Liver (tissue), 9 donors: ENCODE data around the gene UNC45B. TPM values are rescaled to one million over a fixed set of nuclear protein-coding genes. Genes with fewer than 3 reads are reported as not detected.

Experiments used
- DNase-seq: peaks from one replicate; pipeline ENCODE4 v3.0.0-alpha.2; 2017; ENCODE audit warnings: low spot score
- H3K27ac ChIP-seq, 2 donors: one replicate each; pipeline ENCODE4 v1.7.0; 2013; ENCODE audit warnings: inconsistent platforms in 2 of 2, low read length in 2 of 2, control low read depth in 1 of 2, low read depth in 1 of 2, mild to moderate bottlenecking in 1 of 2
- H3K27me3 ChIP-seq, 4 donors: one replicate each; pipeline versions ENCODE4 v1.6.1 to v1.7.0; 2013; ENCODE audit warnings: low read length in 3 of 4, inconsistent platforms in 1 of 4, mild to moderate bottlenecking in 1 of 4, moderate library complexity in 1 of 4; ENCODE audit not compliant: control insufficient read depth in 4 of 4, insufficient read depth in 4 of 4
- H3K36me3 ChIP-seq, 4 donors: one replicate each; pipeline versions ENCODE4 v1.6.1 to v1.7.0; 2013; ENCODE audit warnings: low read length in 3 of 4, mild to moderate bottlenecking in 3 of 4, low read depth in 1 of 4, moderate library complexity in 1 of 4; ENCODE audit not compliant: control insufficient read depth in 4 of 4, insufficient read depth in 3 of 4
- H3K4me1 ChIP-seq, 4 donors: one replicate each; pipeline versions ENCODE4 v1.6.1 to v1.7.0; 2013; ENCODE audit warnings: low read length in 3 of 4, mild to moderate bottlenecking in 3 of 4, moderate library complexity in 1 of 4; ENCODE audit not compliant: control insufficient read depth in 4 of 4, insufficient read depth in 4 of 4
- H3K4me3 ChIP-seq, 3 donors: one replicate each; pipeline versions ENCODE4 v1.6.1 to v1.7.0; 2013; ENCODE audit warnings: low read length in 3 of 3, control low read depth in 1 of 3, low read depth in 1 of 3, mild to moderate bottlenecking in 1 of 3
- H3K9ac ChIP-seq, 2 donors: one replicate each; pipeline ENCODE4 v1.7.0; 2013; ENCODE audit warnings: low read length in 2 of 2, mild to moderate bottlenecking in 2 of 2, moderate library complexity in 2 of 2, control low read depth in 1 of 2, low read depth in 1 of 2
- H3K9me3 ChIP-seq, 4 donors: one replicate each; pipeline versions ENCODE4 v1.6.1 to v1.7.0; 2013; ENCODE audit warnings: low read length in 3 of 4; ENCODE audit not compliant: control insufficient read depth in 4 of 4
- ATF3 ChIP-seq: IDR thresholded peaks from 2 replicates; pipeline ENCODE4 v1.6.1; 2016; ENCODE audit warnings: antibody characterized with exemption
- EGR1 ChIP-seq, 2 donors: IDR thresholded peaks; 2 replicates each; pipeline ENCODE4 v1.6.1; 2016 to 2018; ENCODE audit warnings: antibody characterized with exemption in 2 of 2, low read depth in 2 of 2
- FOXA1 ChIP-seq: IDR thresholded peaks from 2 replicates; pipeline ENCODE4 v1.6.1; 2016; ENCODE audit warnings: antibody characterized with exemption
- FOXA2 ChIP-seq: IDR thresholded peaks from 2 replicates; pipeline ENCODE4 v1.6.1; 2016; ENCODE audit warnings: antibody characterized with exemption
- GABPA ChIP-seq, 2 donors: IDR thresholded peaks in 1 of 2; conservative IDR thresholded peaks in 1 of 2; 2 replicates each; pipeline ENCODE4 v1.6.1; 2016; ENCODE audit warnings: antibody characterized with exemption in 2 of 2, mild to moderate bottlenecking in 1 of 2, moderate library complexity in 1 of 2
- HNF4A ChIP-seq, 2 donors: conservative IDR thresholded peaks; 2 replicates each; pipeline ENCODE4 v1.6.1; 2016; ENCODE audit warnings: antibody characterized with exemption in 2 of 2, mild to moderate bottlenecking in 2 of 2
- HNF4G ChIP-seq: IDR thresholded peaks from 2 replicates; pipeline ENCODE4 v1.6.1; 2016; ENCODE audit warnings: antibody characterized with exemption
- JUND ChIP-seq, 2 donors: IDR thresholded peaks; 2 replicates each; pipeline ENCODE4 v1.6.1; 2016; ENCODE audit warnings: antibody characterized with exemption in 2 of 2
- NR2F2 ChIP-seq: IDR thresholded peaks from 2 replicates; pipeline ENCODE4 v1.6.1; 2016; ENCODE audit warnings: antibody characterized with exemption
- RAD21 ChIP-seq, 2 donors: IDR thresholded peaks; 2 replicates each; pipeline ENCODE4 v1.6.1; 2016; ENCODE audit warnings: antibody characterized with exemption in 2 of 2, mild to moderate bottlenecking in 2 of 2
- REST ChIP-seq: IDR thresholded peaks from 2 replicates; pipeline ENCODE4 v1.6.1; 2016; ENCODE audit warnings: antibody characterized with exemption, mild to moderate bottlenecking
- RXRA ChIP-seq, 2 donors: IDR thresholded peaks; 2 replicates each; pipeline ENCODE4 v1.6.1; 2017 to 2018; ENCODE audit warnings: antibody characterized with exemption in 2 of 2, mild to moderate bottlenecking in 1 of 2
- SP1 ChIP-seq: IDR thresholded peaks from 2 replicates; pipeline ENCODE4 v1.6.1; 2018; ENCODE audit warnings: antibody characterized with exemption, mild to moderate bottlenecking
- TAF1 ChIP-seq: conservative IDR thresholded peaks from 2 replicates; pipeline ENCODE4 v1.6.1; 2016; ENCODE audit warnings: antibody characterized with exemption, mild to moderate bottlenecking
- YY1 ChIP-seq: IDR thresholded peaks from 2 replicates; pipeline ENCODE4 v1.6.1; 2016; ENCODE audit warnings: antibody characterized with exemption, mild to moderate bottlenecking
- WGBS: extraction: QIAGEN DNeasy Blood & Tissue Kit; methylation state at CpG from one replicate; pipeline ENCODE4 v1.1.7; 2013; 5-methylcytosine and 5-hydroxymethylcytosine counted together
- polyA plus RNA-seq, 2 donors: library from polyadenylated mRNA; stranded (reverse) in 1 of 2; unstranded in 1 of 2; fragments of 200-250 nt in 1 of 2; fragments of >200 nt in 1 of 2; fragmentation: Nextera tagmentation in 1 of 2; extraction: Ambion mirVana in 1 of 2; gene quantifications; one replicate each; pipeline versions ENCODE4 v1.2.1 to v1.2.3, GENCODE V29; 2013 to 2015
- total RNA-seq, 2 donors: library from RNA; depleted of rRNA; stranded (reverse); fragments of >200 nt; gene quantifications; one replicate each; pipeline ENCODE4 v1.2.3, GENCODE V29; 2014
- TF ChIP-seq, protein P1 (sequence below): IDR thresholded peaks from 2 replicates; pipeline ENCODE4 v1.6.1; 2016; ENCODE audit warnings: antibody characterized with exemption
- TF ChIP-seq, protein P2 (sequence below): IDR thresholded peaks from 2 replicates; pipeline ENCODE4 v1.6.1; 2016; ENCODE audit warnings: antibody characterized with exemption
- TF ChIP-seq, protein P3 (sequence below): fragments of 150-350 bp; IDR thresholded peaks from 2 replicates; pipeline ENCODE4 v1.5.1; 2017; ENCODE audit warnings: improper control_type of control experiment, low read depth, low read length; ENCODE audit not compliant: missing input control
- donor health status: healthy.
- donor health status: healthy.
- donor health status: healthy.
- donor health status: healthy.
- donor health status: healthy.

The UNC45B gene
- total and polyA plus RNA-seq, 4 donors, result 0.02 to 0.09 TPM; not detected in 2

DNA sequence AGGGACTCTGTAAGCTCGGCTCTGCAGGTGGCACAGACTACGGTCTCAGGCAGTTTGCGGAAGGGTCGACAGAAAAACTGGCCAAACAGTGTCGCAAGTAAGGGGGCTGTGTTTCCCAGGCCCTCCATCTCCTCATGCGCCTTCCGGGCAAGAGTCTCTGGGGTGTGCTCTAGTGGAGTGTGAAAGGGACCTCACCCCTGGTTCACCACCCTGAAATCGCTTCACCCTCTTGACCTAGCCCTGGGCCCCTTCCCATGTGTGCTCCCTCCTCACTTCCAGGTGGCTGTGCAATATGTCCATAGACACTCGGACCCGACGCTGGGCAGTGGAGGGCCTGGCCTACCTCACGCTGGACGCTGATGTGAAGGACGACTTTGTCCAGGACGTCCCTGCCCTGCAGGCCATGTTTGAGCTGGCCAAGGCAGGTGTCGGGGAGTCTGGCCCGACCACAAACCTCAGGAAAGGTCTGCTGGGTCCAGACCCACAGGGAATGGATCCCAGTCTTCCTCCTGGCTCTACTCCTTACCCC lies 22.3 kb downstream of the UNC45B start:
- H3K4me3 ChIP-seq, result no peak overlapping the region
- TF ChIP-seq TAF1, result no peak
- no peak for TF ChIP-seq HNF4A (conservative IDR thresholded peaks at IDR 0.05)
- H3K9ac ChIP-seq, result no peak overlapping the region
- peaks cover 0 to 2% (median 0%) of the 10 kb centered on the region in 4 donors for H3K4me1 ChIP-seq
- no peaks in the 10 kb centered on the region for H3K36me3 ChIP-seq
- no peak overlapping the region for H3K27ac ChIP-seq
- no peak for DNase-seq
- H3K27me3 ChIP-seq, result peaks cover 0 to 3% (median 0%) of the 10 kb centered on the region in 4 donors
- H3K9me3 ChIP-seq, result no peaks in the 10 kb centered on the region
- WGBS, result 84% methylated on average over 17 of the region's 17 CpGs

GRCh38 chr17:35170968-35171771 lies 23.6 kb downstream of the UNC45B start:
- TF ChIP-seq, protein P1, sequence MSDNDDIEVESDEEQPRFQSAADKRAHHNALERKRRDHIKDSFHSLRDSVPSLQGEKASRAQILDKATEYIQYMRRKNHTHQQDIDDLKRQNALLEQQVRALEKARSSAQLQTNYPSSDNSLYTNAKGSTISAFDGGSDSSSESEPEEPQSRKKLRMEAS, result no peak
- TF ChIP-seq RAD21 (IDR thresholded peaks at IDR 0.05), result peak; percentile 63 to 67
- Histone ChIP-seq H3K36me3 (no peaks in the 10 kb centered on the region), H3K4me3 (no peak overlapping the region), H3K9ac (no peak overlapping the region), H3K27me3 (peaks cover 0 to 3% (median 0%) of the 10 kb centered on the region in 4 donors), H3K27ac (no peak overlapping the region), H3K4me1 (peaks cover 0 to 2% (median 0%) of the 10 kb centered on the region in 4 donors), H3K9me3 (no peaks in the 10 kb centered on the region)
- 75% methylated on average over 18 of the region's 18 CpGs for WGBS
- no peak for DNase-seq

DNA sequence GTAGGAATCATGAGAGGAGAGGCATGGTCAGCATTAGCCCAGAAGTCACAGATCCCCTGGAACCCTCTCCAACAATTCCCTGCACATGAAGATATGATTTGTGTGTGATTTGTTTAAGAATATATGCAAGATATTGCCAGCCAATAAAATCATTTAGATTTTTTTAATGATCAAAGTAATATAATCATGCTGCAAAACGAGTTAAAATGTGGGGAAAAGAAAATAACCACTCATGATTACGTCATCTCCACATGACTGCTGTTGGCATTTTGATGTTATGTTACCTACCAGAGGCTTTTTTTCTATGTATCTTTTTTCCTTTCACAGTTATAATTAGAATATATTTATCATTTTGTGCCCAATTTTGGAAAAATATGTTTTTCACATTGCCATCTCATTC lies 24.2 kb downstream of the UNC45B start:
- Histone ChIP-seq H3K4me3 (no peak overlapping the region), H3K9me3 (no peaks in the 10 kb centered on the region), H3K4me1 (peaks cover 0 to 2% (median 0%) of the 10 kb centered on the region in 4 donors), H3K27me3 (no peaks in the 10 kb centered on the region), H3K9ac (no peak overlapping the region), H3K36me3 (no peaks in the 10 kb centered on the region), H3K27ac (no peak overlapping the region)
- WGBS, result 41% methylated on average over 2 of the region's 2 CpGs
- no peak for TF ChIP-seq HNF4G
- TF ChIP-seq NR2F2, result no peak
- TF ChIP-seq EGR1 (IDR thresholded peaks at IDR 0.05; ENCODE audit: low read depth in 2 of 2), result no peak
- TF ChIP-seq, protein P2, sequence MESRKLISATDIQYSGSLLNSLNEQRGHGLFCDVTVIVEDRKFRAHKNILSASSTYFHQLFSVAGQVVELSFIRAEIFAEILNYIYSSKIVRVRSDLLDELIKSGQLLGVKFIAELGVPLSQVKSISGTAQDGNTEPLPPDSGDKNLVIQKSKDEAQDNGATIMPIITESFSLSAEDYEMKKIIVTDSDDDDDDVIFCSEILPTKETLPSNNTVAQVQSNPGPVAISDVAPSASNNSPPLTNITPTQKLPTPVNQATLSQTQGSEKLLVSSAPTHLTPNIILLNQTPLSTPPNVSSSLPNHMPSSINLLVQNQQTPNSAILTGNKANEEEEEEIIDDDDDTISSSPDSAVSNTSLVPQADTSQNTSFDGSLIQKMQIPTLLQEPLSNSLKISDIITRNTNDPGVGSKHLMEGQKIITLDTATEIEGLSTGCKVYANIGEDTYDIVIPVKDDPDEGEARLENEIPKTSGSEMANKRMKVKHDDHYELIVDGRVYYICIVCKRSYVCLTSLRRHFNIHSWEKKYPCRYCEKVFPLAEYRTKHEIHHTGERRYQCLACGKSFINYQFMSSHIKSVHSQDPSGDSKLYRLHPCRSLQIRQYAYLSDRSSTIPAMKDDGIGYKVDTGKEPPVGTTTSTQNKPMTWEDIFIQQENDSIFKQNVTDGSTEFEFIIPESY, result no peak
- no peak for TF ChIP-seq HNF4A (conservative IDR thresholded peaks at IDR 0.05)
- no peak for TF ChIP-seq TAF1
- no peak for TF ChIP-seq JUND (IDR thresholded peaks at IDR 0.05)
- TF ChIP-seq RAD21 (IDR thresholded peaks at IDR 0.05), result no peak
- TF ChIP-seq, protein P1, result no peak
- TF ChIP-seq RXRA (IDR thresholded peaks at IDR 0.05), result no peak
- no peak for TF ChIP-seq ATF3
- TF ChIP-seq, protein P3, sequence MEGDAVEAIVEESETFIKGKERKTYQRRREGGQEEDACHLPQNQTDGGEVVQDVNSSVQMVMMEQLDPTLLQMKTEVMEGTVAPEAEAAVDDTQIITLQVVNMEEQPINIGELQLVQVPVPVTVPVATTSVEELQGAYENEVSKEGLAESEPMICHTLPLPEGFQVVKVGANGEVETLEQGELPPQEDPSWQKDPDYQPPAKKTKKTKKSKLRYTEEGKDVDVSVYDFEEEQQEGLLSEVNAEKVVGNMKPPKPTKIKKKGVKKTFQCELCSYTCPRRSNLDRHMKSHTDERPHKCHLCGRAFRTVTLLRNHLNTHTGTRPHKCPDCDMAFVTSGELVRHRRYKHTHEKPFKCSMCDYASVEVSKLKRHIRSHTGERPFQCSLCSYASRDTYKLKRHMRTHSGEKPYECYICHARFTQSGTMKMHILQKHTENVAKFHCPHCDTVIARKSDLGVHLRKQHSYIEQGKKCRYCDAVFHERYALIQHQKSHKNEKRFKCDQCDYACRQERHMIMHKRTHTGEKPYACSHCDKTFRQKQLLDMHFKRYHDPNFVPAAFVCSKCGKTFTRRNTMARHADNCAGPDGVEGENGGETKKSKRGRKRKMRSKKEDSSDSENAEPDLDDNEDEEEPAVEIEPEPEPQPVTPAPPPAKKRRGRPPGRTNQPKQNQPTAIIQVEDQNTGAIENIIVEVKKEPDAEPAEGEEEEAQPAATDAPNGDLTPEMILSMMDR, result no peak
- TF ChIP-seq SP1, result no peak
- TF ChIP-seq GABPA (IDR thresholded peaks at IDR 0.05 in 1 of 2, conservative IDR thresholded peaks at IDR 0.05 in 1 of 2), result no peak
- no peak for TF ChIP-seq FOXA1
- no peak for TF ChIP-seq YY1
- TF ChIP-seq REST, result no peak
- no peak for TF ChIP-seq FOXA2
- DNase-seq, result no peak
